ENCODE results near the gene KIF17. TPM values are rescaled to one million over a fixed set of nuclear protein-coding genes. Genes with fewer than 3 reads are reported as not detected.

Gene KIF17
- total RNA-seq, 2 experiments from 2014 or later: not detected

Other genes with a start within 250 kb of the KIF17 start
- under 1 TPM; 0.63 to 0.88 TPM for gene CAMK2N1, start 231.8 kb downstream of the KIF17 start, total RNA-seq
- 10 to 100 TPM; 21.0 to 21.8 TPM for gene MUL1, start 209.9 kb downstream of the KIF17 start, total RNA-seq
- gene FAM43B, start 165.4 kb downstream of the KIF17 start, total RNA-seq: not detected
- not detected for gene CDA, start 128.9 kb downstream of the KIF17 start, total RNA-seq
- 1 to 10 TPM; 6.6 TPM for gene PINK1, start 84.5 kb downstream of the KIF17 start, total RNA-seq
- gene DDOST, start 56.6 kb downstream of the KIF17 start, total RNA-seq: 100 to 1,000 TPM; 171 to 182 TPM
- under 1 TPM in 1 of 2 experiments, not detected in 1; 0.23 TPM for gene SH2D5, start 14.7 kb upstream of the KIF17 start, total RNA-seq
- 100 to 1,000 TPM; 299 to 301 TPM for gene HP1BP3, start 69.3 kb upstream of the KIF17 start, total RNA-seq